ENCODE results near the gene CTBP1. TPM values are rescaled to one million over a fixed set of nuclear protein-coding genes. Genes with fewer than 3 reads are reported as not detected.
"Not testable (repeated sequence)": the region's sequence is repeated elsewhere in the genome, so short reads cannot be mapped to it uniquely, and the experiment has no call there.

Gene CTBP1
- polyA plus RNA-seq, 4 donors = 130 to 166 (median 139) TPM

- DNase-seq (ENCODE audit: low read depth in 4 of 4, low spot score in 3 of 4) = no peak
These were observed 9.0 kb downstream of the CTBP1 start for GRCh38 chr4:1239950-1240307.

- no peak for DNase-seq (ENCODE audit: low read depth in 4 of 4, low spot score in 3 of 4)
These were observed 9.6 kb downstream of the CTBP1 start for GRCh38 chr4:1239141-1239949.

GRCh38 chr4:1238676-1239000, 10.3 kb downstream of the CTBP1 start:
- no peak for DNase-seq (ENCODE audit: low read depth in 4 of 4, low spot score in 3 of 4)

- DNase-seq (ENCODE audit: low read depth in 4 of 4, low spot score in 3 of 4) = no peak
These were observed 10.8 kb downstream of the CTBP1 start for GRCh38 chr4:1237981-1238675.

GRCh38 chr4:1237261-1237660, 11.7 kb downstream of the CTBP1 start:
- DNase-seq (ENCODE audit: low read depth in 4 of 4, low spot score in 3 of 4) = not testable (repeated sequence)

GRCh38 chr4:1236836-1237235, 12.1 kb downstream of the CTBP1 start:
- not testable (repeated sequence) for DNase-seq (ENCODE audit: low read depth in 4 of 4, low spot score in 3 of 4)

- DNase-seq (ENCODE audit: low read depth in 4 of 4, low spot score in 3 of 4) = no peak
These were observed 12.8 kb downstream of the CTBP1 start for GRCh38 chr4:1236103-1236641.

GRCh38 chr4:1235381-1236102, 13.4 kb downstream of the CTBP1 start:
- no peak for DNase-seq (ENCODE audit: low read depth in 4 of 4, low spot score in 3 of 4)

GRCh38 chr4:1234811-1235292, 14.1 kb downstream of the CTBP1 start:
- no peak for DNase-seq (ENCODE audit: low read depth in 4 of 4, low spot score in 3 of 4)

GRCh38 chr4:1234309-1234695, 14.6 kb downstream of the CTBP1 start:
- no peak for DNase-seq (ENCODE audit: low read depth in 4 of 4, low spot score in 3 of 4)

- no peak for DNase-seq (ENCODE audit: low read depth in 4 of 4, low spot score in 3 of 4)
These were observed 15.2 kb downstream of the CTBP1 start for GRCh38 chr4:1233641-1234308.

- DNase-seq (ENCODE audit: low read depth in 4 of 4, low spot score in 3 of 4) = peak in 2 of 4 donors; percentile 78 to 82
These were observed 16.0 kb downstream of the CTBP1 start for GRCh38 chr4:1232661-1233621.

GRCh38 chr4:1231637-1232360, 17.1 kb downstream of the CTBP1 start:
- no peak for DNase-seq (ENCODE audit: low read depth in 4 of 4, low spot score in 3 of 4)

- no peak for DNase-seq (ENCODE audit: low read depth in 4 of 4, low spot score in 3 of 4)
These were observed 17.8 kb downstream of the CTBP1 start for GRCh38 chr4:1230971-1231636.

GRCh38 chr4:1230316-1230715, 18.6 kb downstream of the CTBP1 start:
- DNase-seq (ENCODE audit: low read depth in 4 of 4, low spot score in 3 of 4) = no peak

GRCh38 chr4:1229117-1229849, 19.6 kb downstream of the CTBP1 start:
- DNase-seq (ENCODE audit: low read depth in 4 of 4, low spot score in 3 of 4) = no peak

- DNase-seq (ENCODE audit: low read depth in 4 of 4, low spot score in 3 of 4) = no peak
These were observed 21.1 kb downstream of the CTBP1 start for GRCh38 chr4:1227816-1228215.

GRCh38 chr4:1226598-1226997, 22.3 kb downstream of the CTBP1 start:
- DNase-seq (ENCODE audit: low read depth in 4 of 4, low spot score in 3 of 4) = no peak
